AG04450 (cell line): ENCODE results near the gene CAMK2G. TPM values are rescaled to one million over a fixed set of nuclear protein-coding genes. Genes with fewer than 3 reads are reported as not detected.

Experiments used
- CTCF ChIA-PET: fragments of 300-600, 350-600 bp; formaldehyde crosslinking; extraction: SDS; loops from one replicate; lab custom pipeline; 2022; ENCODE audit warnings: antibody characterized with exemption, inconsistent platforms; lab: Charles Lee
- POLR2A ChIA-PET: fragments of 350-600 bp; formaldehyde crosslinking; extraction: SDS; loops from one replicate; lab custom pipeline; 2021; ENCODE audit warnings: antibody characterized with exemption, inconsistent platforms; lab: Yijun Ruan, JAX
- DNase-seq: peaks from one replicate; pipeline ENCODE4 v3.0.0-alpha.2; 2011; ENCODE audit warnings: low read depth, low spot score
- H3K27ac ChIP-seq: one replicate; pipeline ENCODE4 v1.5.1; 2012; ENCODE audit warnings: low read depth, low read length, control low read depth
- H3K27me3 ChIP-seq: one replicate; pipeline ENCODE4 v1.6.0; 2012; ENCODE audit warnings: low read length; ENCODE audit not compliant: control insufficient read depth, insufficient read depth
- H3K4me3 ChIP-seq: 2 replicates; pipeline ENCODE4 v1.5.1; 2011; ENCODE audit warnings: mild to moderate bottlenecking, low read depth, low read length, control low read depth
- H3K9me3 ChIP-seq: 2 replicates; pipeline ENCODE4 v1.5.1; 2012; ENCODE audit warnings: low read length; ENCODE audit not compliant: control insufficient read depth, insufficient read depth
- CTCF ChIP-seq: IDR thresholded peaks from 2 replicates; pipeline ENCODE4 v1.5.1; 2011; ENCODE audit warnings: low read depth, low read length, control low read depth, inconsistent platforms
- polyA plus RNA-seq: library from polyadenylated mRNA; depleted of rRNA; stranded (reverse); fragments of >200 nt; gene quantifications from 2 replicates; pipeline ENCODE4 v1.2.3, GENCODE V29; 2011

The CAMK2G gene
- polyA plus RNA-seq, 1 experiment, result 22.3 TPM

- TF ChIP-seq CTCF, result no peak
- Histone ChIP-seq H3K27ac (no peak overlapping the region), H3K27me3 (no peaks in the 10 kb centered on the region), H3K4me3 (no peak overlapping the region), H3K9me3 (no peaks in the 10 kb centered on the region)
- POLR2A ChIA-PET, result no interaction called here
- DNase-seq, result no peak
- CTCF ChIA-PET, result no interaction called here
Measured at GRCh38 chr10:73840403-73841060, 33.8 kb downstream of the CAMK2G start.

DNA sequence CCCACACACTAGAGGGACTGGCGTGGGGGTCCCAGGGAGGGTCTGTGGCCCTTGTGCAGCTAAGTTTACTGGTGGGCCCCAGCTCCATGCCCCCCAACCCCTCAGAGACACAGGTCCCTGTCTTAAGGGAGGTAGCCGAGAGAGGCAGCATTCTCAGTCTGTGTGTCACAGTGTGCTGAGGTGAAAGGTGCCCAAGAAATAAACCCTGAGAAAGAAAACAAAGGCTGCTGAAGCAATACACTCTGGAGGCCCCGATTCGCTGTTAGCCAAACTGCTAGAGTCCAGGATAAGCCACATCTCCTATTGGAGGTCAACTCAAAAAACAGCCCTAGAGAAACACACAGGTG lies 34.3 kb downstream of the CAMK2G start:
- H3K9me3 ChIP-seq, result no peaks in the 10 kb centered on the region
- no peak for TF ChIP-seq CTCF
- POLR2A ChIA-PET, result no interaction called here
- CTCF ChIA-PET, result no interaction called here
- H3K27ac ChIP-seq, result no peak overlapping the region
- H3K27me3 ChIP-seq, result no peaks in the 10 kb centered on the region
- DNase-seq, result no peak
- no peak overlapping the region for H3K4me3 ChIP-seq

DNA sequence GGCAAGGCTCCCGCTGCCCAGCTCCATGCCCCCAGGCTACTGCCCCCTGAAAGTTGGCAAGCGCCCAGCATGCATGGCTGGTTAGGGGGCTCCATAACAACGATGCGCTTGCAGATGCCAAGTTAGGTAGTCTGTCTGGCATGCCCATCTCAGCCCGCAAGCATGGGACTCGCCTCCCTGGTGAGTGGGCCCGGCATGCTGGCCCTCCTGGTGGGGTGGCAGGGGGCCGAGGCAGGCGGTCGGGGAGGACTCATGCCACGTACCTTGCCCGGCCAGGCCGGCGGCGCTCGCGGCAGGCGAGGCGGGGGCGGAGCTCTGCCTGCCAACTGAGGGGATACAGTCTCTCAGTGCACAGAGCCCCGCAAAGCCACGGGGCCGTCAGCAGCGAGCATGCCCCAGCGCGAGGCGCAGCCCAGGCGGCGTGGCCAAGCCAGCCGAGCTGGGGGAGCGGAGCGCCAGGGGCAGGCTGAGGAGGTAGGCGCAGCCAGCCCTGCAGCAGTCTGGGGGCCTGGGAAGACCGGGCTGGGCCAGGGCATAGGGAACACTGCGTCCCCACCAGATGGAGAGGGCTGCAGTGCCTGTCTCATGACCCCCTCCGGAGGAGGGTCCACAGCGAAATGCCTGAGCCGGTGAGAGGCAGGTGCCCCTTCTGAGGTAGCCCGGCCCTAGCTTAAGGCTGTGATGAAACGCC lies 34.9 kb downstream of the CAMK2G start:
- Histone ChIP-seq H3K27ac (no peak overlapping the region), H3K27me3 (no peaks in the 10 kb centered on the region), H3K4me3 (no peak overlapping the region), H3K9me3 (no peaks in the 10 kb centered on the region)
- POLR2A ChIA-PET, result interaction anchor here (0.9 kb wide), 1 partner anchor 27 kb away, joined by 3 read pairs; no protein-coding TSS in a partner anchor
- no peak for TF ChIP-seq CTCF
- CTCF ChIA-PET, result interaction anchor here (0.6 to 1.9 kb wide), 2 partner anchors 9 to 60 kb away, joined by 3 to 9 read pairs; no protein-coding TSS in a partner anchor
- no peak for DNase-seq

GRCh38 chr10:73838827-73839226 lies 35.5 kb downstream of the CAMK2G start:
- Histone ChIP-seq H3K27ac (no peak overlapping the region), H3K9me3 (no peaks in the 10 kb centered on the region), H3K4me3 (no peak overlapping the region), H3K27me3 (no peaks in the 10 kb centered on the region)
- no peak for TF ChIP-seq CTCF
- POLR2A ChIA-PET, result interaction anchor here (0.9 kb wide), 1 partner anchor 27 kb away, joined by 3 read pairs; no protein-coding TSS in a partner anchor
- no peak for DNase-seq
- CTCF ChIA-PET, result interaction anchor here (0.6 to 1.9 kb wide), 2 partner anchors 10 to 61 kb away, joined by 3 to 9 read pairs; no protein-coding TSS in a partner anchor

DNA sequence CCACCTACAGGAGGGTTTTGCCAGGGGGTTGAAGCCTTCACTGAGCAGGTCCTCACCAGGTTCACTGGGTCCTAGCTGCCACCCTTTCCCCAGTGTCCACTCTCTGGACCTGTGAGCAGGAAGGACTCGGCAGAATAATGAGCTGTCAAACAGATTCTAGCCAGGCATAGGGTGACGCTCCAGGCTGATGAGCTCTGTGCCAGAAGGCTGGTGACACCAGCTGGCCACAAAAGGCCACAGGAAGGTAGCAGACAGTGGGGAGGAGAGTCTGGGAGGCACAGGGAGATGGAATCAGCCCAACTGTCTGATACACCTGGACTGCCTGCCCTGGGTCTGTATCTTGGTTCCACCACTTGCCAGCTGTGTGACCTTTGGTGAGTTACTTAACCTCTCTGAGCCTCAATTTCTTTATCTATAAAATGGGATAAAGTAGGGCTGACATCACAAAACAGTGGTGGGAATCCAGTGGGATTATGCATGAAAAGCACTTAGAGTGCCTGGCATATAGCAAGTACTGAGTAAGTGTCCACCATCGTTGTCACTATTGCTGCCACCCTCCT lies 36.3 kb downstream of the CAMK2G start:
- CTCF ChIA-PET, result interaction anchor here (1.9 to 2.3 kb wide), 2 partner anchors 10 to 12 kb away, joined by 8 to 9 read pairs; no protein-coding TSS in a partner anchor

More for the DNA sequence above, 36.3 kb downstream of the CAMK2G start:
- H3K27ac ChIP-seq, result no peak overlapping the region
- TF ChIP-seq CTCF, result no peak
- DNase-seq, result no peak
- POLR2A ChIA-PET, result no interaction called here
- H3K9me3 ChIP-seq, result no peaks in the 10 kb centered on the region
- H3K4me3 ChIP-seq, result no peak overlapping the region
- H3K27me3 ChIP-seq, result no peaks in the 10 kb centered on the region
